ENCODE results near the gene SCYGR5.

GRCh38 chr2:227626580-227627151 lies 39.9 kb upstream of the SCYGR5 start:
- no peak for TF ChIP-seq POLR2AphosphoS5 (IDR thresholded peaks at IDR 0.05; ENCODE audit: low read depth, low read length)
- TF ChIP-seq TAF1 (IDR thresholded peaks at IDR 0.05; ENCODE audit: low read depth, low read length) = no peak
- TF ChIP-seq POLR2A (IDR thresholded peaks at IDR 0.05; ENCODE audit: low read depth, low read length) = no peak
- TF ChIP-seq POU2F2 (IDR thresholded peaks at IDR 0.05; ENCODE audit: low read depth, low read length) = no peak
- no peak for TF ChIP-seq SPI1 (IDR thresholded peaks at IDR 0.05; ENCODE audit: low read depth, low read length)

Data from GM12891 (cell line).